Fibroblast of villous mesenchyme (primary cell): ENCODE measurements around the gene UMOD. TPM values are rescaled to one million over a fixed set of nuclear protein-coding genes. Genes with fewer than 3 reads are reported as not detected.

Experiments
- DNase-seq: peaks from one replicate; pipeline ENCODE4 v3.0.0-alpha.2; 2010; ENCODE audit warnings: low read depth
- H3K4me3 ChIP-seq: 2 replicates; pipeline ENCODE4 v1.5.1; 2011; ENCODE audit warnings: low read depth, mild to moderate bottlenecking, low read length
- CTCF ChIP-seq: IDR thresholded peaks from 2 replicates; pipeline ENCODE4 v1.5.1; 2012; ENCODE audit warnings: low read depth, mild to moderate bottlenecking, low read length; ENCODE audit not compliant: insufficient read depth
- total RNA-seq: library from RNA; depleted of rRNA; stranded (reverse); fragments of >200 nt; gene quantifications from 2 replicates; pipeline ENCODE4 v1.2.3, GENCODE V29; 2012

UMOD gene
- total RNA-seq, 1 donor = not detected

- no peak overlapping the region for H3K4me3 ChIP-seq
- DNase-seq = no peak
- no peak for TF ChIP-seq CTCF
Measured at GRCh38 chr16:20369452-20370054, 17.0 kb upstream of the UMOD start.

- H3K4me3 ChIP-seq = no peak overlapping the region
- TF ChIP-seq CTCF = no peak
- DNase-seq = no peak
Measured at GRCh38 chr16:20364051-20364450, 11.5 kb upstream of the UMOD start.

- TF ChIP-seq CTCF = no peak
- DNase-seq = no peak
- no peak overlapping the region for H3K4me3 ChIP-seq
Measured at GRCh38 chr16:20363191-20363590, 10.7 kb upstream of the UMOD start.

- DNase-seq = no peak
- TF ChIP-seq CTCF = no peak
- no peak overlapping the region for H3K4me3 ChIP-seq
Measured at GRCh38 chr16:20359997-20360396, 7.5 kb upstream of the UMOD start.

GRCh38 chr16:20355114-20355782 is 2.7 kb upstream of the UMOD start:
- no peak for TF ChIP-seq CTCF
- no peak overlapping the region for H3K4me3 ChIP-seq
- DNase-seq = no peak

- no peak overlapping the region for H3K4me3 ChIP-seq
- TF ChIP-seq CTCF = no peak
- DNase-seq = no peak
Measured at GRCh38 chr16:20353379-20353778, 864 bp upstream of the UMOD start.
